Liver (tissue), 9 donors: Measurements from ENCODE around the gene DCDC2C. TPM values are rescaled to one million over a fixed set of nuclear protein-coding genes. Genes with fewer than 3 reads are reported as not detected.

ENCODE experiments used
- DNase-seq: peaks from one replicate; pipeline ENCODE4 v3.0.0-alpha.2; 2017; ENCODE audit warnings: low spot score
- H3K27ac ChIP-seq, 2 donors: one replicate each; pipeline ENCODE4 v1.7.0; 2013; ENCODE audit warnings: inconsistent platforms in 2 of 2, low read length in 2 of 2, control low read depth in 1 of 2, low read depth in 1 of 2, mild to moderate bottlenecking in 1 of 2
- H3K27me3 ChIP-seq, 4 donors: one replicate each; pipeline versions ENCODE4 v1.6.1 to v1.7.0; 2013; ENCODE audit warnings: low read length in 3 of 4, inconsistent platforms in 1 of 4, mild to moderate bottlenecking in 1 of 4, moderate library complexity in 1 of 4; ENCODE audit not compliant: control insufficient read depth in 4 of 4, insufficient read depth in 4 of 4
- H3K36me3 ChIP-seq, 4 donors: one replicate each; pipeline versions ENCODE4 v1.6.1 to v1.7.0; 2013; ENCODE audit warnings: low read length in 3 of 4, mild to moderate bottlenecking in 3 of 4, low read depth in 1 of 4, moderate library complexity in 1 of 4; ENCODE audit not compliant: control insufficient read depth in 4 of 4, insufficient read depth in 3 of 4
- H3K4me1 ChIP-seq, 4 donors: one replicate each; pipeline versions ENCODE4 v1.6.1 to v1.7.0; 2013; ENCODE audit warnings: low read length in 3 of 4, mild to moderate bottlenecking in 3 of 4, moderate library complexity in 1 of 4; ENCODE audit not compliant: control insufficient read depth in 4 of 4, insufficient read depth in 4 of 4
- H3K4me3 ChIP-seq, 3 donors: one replicate each; pipeline versions ENCODE4 v1.6.1 to v1.7.0; 2013; ENCODE audit warnings: low read length in 3 of 3, control low read depth in 1 of 3, low read depth in 1 of 3, mild to moderate bottlenecking in 1 of 3
- H3K9ac ChIP-seq, 2 donors: one replicate each; pipeline ENCODE4 v1.7.0; 2013; ENCODE audit warnings: low read length in 2 of 2, mild to moderate bottlenecking in 2 of 2, moderate library complexity in 2 of 2, control low read depth in 1 of 2, low read depth in 1 of 2
- H3K9me3 ChIP-seq, 4 donors: one replicate each; pipeline versions ENCODE4 v1.6.1 to v1.7.0; 2013; ENCODE audit warnings: low read length in 3 of 4; ENCODE audit not compliant: control insufficient read depth in 4 of 4
- ATF3 ChIP-seq: IDR thresholded peaks from 2 replicates; pipeline ENCODE4 v1.6.1; 2016; ENCODE audit warnings: antibody characterized with exemption
- EGR1 ChIP-seq, 2 donors: IDR thresholded peaks; 2 replicates each; pipeline ENCODE4 v1.6.1; 2016 to 2018; ENCODE audit warnings: antibody characterized with exemption in 2 of 2, low read depth in 2 of 2
- FOXA1 ChIP-seq: IDR thresholded peaks from 2 replicates; pipeline ENCODE4 v1.6.1; 2016; ENCODE audit warnings: antibody characterized with exemption
- FOXA2 ChIP-seq: IDR thresholded peaks from 2 replicates; pipeline ENCODE4 v1.6.1; 2016; ENCODE audit warnings: antibody characterized with exemption
- GABPA ChIP-seq, 2 donors: IDR thresholded peaks in 1 of 2; conservative IDR thresholded peaks in 1 of 2; 2 replicates each; pipeline ENCODE4 v1.6.1; 2016; ENCODE audit warnings: antibody characterized with exemption in 2 of 2, mild to moderate bottlenecking in 1 of 2, moderate library complexity in 1 of 2
- HNF4A ChIP-seq, 2 donors: conservative IDR thresholded peaks; 2 replicates each; pipeline ENCODE4 v1.6.1; 2016; ENCODE audit warnings: antibody characterized with exemption in 2 of 2, mild to moderate bottlenecking in 2 of 2
- HNF4G ChIP-seq: IDR thresholded peaks from 2 replicates; pipeline ENCODE4 v1.6.1; 2016; ENCODE audit warnings: antibody characterized with exemption
- JUND ChIP-seq, 2 donors: IDR thresholded peaks; 2 replicates each; pipeline ENCODE4 v1.6.1; 2016; ENCODE audit warnings: antibody characterized with exemption in 2 of 2
- MAX ChIP-seq: IDR thresholded peaks from 2 replicates; pipeline ENCODE4 v1.6.1; 2016; ENCODE audit warnings: antibody characterized with exemption
- NR2F2 ChIP-seq: IDR thresholded peaks from 2 replicates; pipeline ENCODE4 v1.6.1; 2016; ENCODE audit warnings: antibody characterized with exemption
- RAD21 ChIP-seq, 2 donors: IDR thresholded peaks; 2 replicates each; pipeline ENCODE4 v1.6.1; 2016; ENCODE audit warnings: antibody characterized with exemption in 2 of 2, mild to moderate bottlenecking in 2 of 2
- RXRA ChIP-seq, 2 donors: IDR thresholded peaks; 2 replicates each; pipeline ENCODE4 v1.6.1; 2017 to 2018; ENCODE audit warnings: antibody characterized with exemption in 2 of 2, mild to moderate bottlenecking in 1 of 2
- SP1 ChIP-seq: IDR thresholded peaks from 2 replicates; pipeline ENCODE4 v1.6.1; 2018; ENCODE audit warnings: antibody characterized with exemption, mild to moderate bottlenecking
- TAF1 ChIP-seq: conservative IDR thresholded peaks from 2 replicates; pipeline ENCODE4 v1.6.1; 2016; ENCODE audit warnings: antibody characterized with exemption, mild to moderate bottlenecking
- YY1 ChIP-seq: IDR thresholded peaks from 2 replicates; pipeline ENCODE4 v1.6.1; 2016; ENCODE audit warnings: antibody characterized with exemption, mild to moderate bottlenecking
- ZBTB33 ChIP-seq: IDR thresholded peaks from 2 replicates; pipeline ENCODE4 v1.6.1; 2016; ENCODE audit warnings: antibody characterized with exemption
- WGBS: extraction: QIAGEN DNeasy Blood & Tissue Kit; methylation state at CpG from one replicate; pipeline ENCODE4 v1.1.7; 2013; 5-methylcytosine and 5-hydroxymethylcytosine counted together
- polyA plus RNA-seq, 2 donors: library from polyadenylated mRNA; stranded (reverse) in 1 of 2; unstranded in 1 of 2; fragments of 200-250 nt in 1 of 2; fragments of >200 nt in 1 of 2; fragmentation: Nextera tagmentation in 1 of 2; extraction: Ambion mirVana in 1 of 2; gene quantifications; one replicate each; pipeline versions ENCODE4 v1.2.1 to v1.2.3, GENCODE V29; 2013 to 2015
- total RNA-seq, 2 donors: library from RNA; depleted of rRNA; stranded (reverse); fragments of >200 nt; gene quantifications; one replicate each; pipeline ENCODE4 v1.2.3, GENCODE V29; 2014
- TF ChIP-seq, protein P1 (sequence below): fragments of 150-350 bp; IDR thresholded peaks from 2 replicates; pipeline ENCODE4 v1.5.1; 2017; ENCODE audit warnings: improper control_type of control experiment, low read depth, low read length; ENCODE audit not compliant: missing input control
- TF ChIP-seq, protein P2 (sequence below): IDR thresholded peaks from 2 replicates; pipeline ENCODE4 v1.6.1; 2016; ENCODE audit warnings: antibody characterized with exemption, mild to moderate bottlenecking
- donor health status: healthy.
- donor health status: healthy.
- donor health status: healthy.
- donor health status: healthy.
- donor health status: healthy.

The DCDC2C gene
- total and polyA plus RNA-seq, 4 donors: not detected

DNA sequence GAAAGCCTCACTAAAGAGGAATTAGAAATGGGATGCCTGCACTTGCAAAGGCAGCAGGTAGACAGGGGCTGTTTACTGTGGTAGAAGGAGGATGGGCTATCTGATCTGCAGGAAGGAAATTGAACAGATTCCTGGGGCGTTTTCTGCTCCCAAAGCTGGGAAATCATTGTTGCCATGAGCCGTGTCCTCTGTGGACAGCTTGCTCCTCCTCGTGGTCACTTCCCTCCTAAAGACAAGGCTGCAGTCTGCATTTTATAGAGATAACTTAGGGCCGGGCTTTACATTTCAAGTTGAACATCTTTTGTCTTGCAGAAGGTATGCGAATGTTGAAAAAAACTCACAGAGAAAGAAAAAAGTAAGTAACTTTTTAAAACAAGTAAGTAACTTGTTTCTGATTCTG is 50.9 kb downstream of the DCDC2C start:
- H3K9ac ChIP-seq: no peak overlapping the region
- no peak for DNase-seq
- H3K36me3 ChIP-seq: no peaks in the 10 kb centered on the region
- H3K4me1 ChIP-seq: no peaks in the 10 kb centered on the region
- H3K9me3 ChIP-seq: no peaks in the 10 kb centered on the region
- WGBS: 42% methylated on average over 5 of the region's 5 CpGs
- H3K4me3 ChIP-seq: no peak overlapping the region
- H3K27ac ChIP-seq: no peak overlapping the region
- TF ChIP-seq HNF4G: no peak
- TF ChIP-seq RXRA (IDR thresholded peaks at IDR 0.05): no peak
- no peak for TF ChIP-seq TAF1
- TF ChIP-seq EGR1 (IDR thresholded peaks at IDR 0.05; ENCODE audit: low read depth in 2 of 2): no peak
- TF ChIP-seq GABPA (IDR thresholded peaks at IDR 0.05 in 1 of 2, conservative IDR thresholded peaks at IDR 0.05 in 1 of 2): no peak
- TF ChIP-seq FOXA1: no peak
- TF ChIP-seq JUND (IDR thresholded peaks at IDR 0.05): no peak
- no peak for TF ChIP-seq RAD21 (IDR thresholded peaks at IDR 0.05)
- TF ChIP-seq MAX: no peak
- TF ChIP-seq HNF4A (conservative IDR thresholded peaks at IDR 0.05): no peak
- TF ChIP-seq YY1: no peak
- TF ChIP-seq NR2F2: no peak
- TF ChIP-seq, protein P1, sequence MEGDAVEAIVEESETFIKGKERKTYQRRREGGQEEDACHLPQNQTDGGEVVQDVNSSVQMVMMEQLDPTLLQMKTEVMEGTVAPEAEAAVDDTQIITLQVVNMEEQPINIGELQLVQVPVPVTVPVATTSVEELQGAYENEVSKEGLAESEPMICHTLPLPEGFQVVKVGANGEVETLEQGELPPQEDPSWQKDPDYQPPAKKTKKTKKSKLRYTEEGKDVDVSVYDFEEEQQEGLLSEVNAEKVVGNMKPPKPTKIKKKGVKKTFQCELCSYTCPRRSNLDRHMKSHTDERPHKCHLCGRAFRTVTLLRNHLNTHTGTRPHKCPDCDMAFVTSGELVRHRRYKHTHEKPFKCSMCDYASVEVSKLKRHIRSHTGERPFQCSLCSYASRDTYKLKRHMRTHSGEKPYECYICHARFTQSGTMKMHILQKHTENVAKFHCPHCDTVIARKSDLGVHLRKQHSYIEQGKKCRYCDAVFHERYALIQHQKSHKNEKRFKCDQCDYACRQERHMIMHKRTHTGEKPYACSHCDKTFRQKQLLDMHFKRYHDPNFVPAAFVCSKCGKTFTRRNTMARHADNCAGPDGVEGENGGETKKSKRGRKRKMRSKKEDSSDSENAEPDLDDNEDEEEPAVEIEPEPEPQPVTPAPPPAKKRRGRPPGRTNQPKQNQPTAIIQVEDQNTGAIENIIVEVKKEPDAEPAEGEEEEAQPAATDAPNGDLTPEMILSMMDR: no peak
- no peak for TF ChIP-seq ATF3
- TF ChIP-seq, protein P2, sequence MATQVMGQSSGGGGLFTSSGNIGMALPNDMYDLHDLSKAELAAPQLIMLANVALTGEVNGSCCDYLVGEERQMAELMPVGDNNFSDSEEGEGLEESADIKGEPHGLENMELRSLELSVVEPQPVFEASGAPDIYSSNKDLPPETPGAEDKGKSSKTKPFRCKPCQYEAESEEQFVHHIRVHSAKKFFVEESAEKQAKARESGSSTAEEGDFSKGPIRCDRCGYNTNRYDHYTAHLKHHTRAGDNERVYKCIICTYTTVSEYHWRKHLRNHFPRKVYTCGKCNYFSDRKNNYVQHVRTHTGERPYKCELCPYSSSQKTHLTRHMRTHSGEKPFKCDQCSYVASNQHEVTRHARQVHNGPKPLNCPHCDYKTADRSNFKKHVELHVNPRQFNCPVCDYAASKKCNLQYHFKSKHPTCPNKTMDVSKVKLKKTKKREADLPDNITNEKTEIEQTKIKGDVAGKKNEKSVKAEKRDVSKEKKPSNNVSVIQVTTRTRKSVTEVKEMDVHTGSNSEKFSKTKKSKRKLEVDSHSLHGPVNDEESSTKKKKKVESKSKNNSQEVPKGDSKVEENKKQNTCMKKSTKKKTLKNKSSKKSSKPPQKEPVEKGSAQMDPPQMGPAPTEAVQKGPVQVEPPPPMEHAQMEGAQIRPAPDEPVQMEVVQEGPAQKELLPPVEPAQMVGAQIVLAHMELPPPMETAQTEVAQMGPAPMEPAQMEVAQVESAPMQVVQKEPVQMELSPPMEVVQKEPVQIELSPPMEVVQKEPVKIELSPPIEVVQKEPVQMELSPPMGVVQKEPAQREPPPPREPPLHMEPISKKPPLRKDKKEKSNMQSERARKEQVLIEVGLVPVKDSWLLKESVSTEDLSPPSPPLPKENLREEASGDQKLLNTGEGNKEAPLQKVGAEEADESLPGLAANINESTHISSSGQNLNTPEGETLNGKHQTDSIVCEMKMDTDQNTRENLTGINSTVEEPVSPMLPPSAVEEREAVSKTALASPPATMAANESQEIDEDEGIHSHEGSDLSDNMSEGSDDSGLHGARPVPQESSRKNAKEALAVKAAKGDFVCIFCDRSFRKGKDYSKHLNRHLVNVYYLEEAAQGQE: no peak
- no peak for TF ChIP-seq SP1
- no peak for TF ChIP-seq FOXA2
- no peak for TF ChIP-seq ZBTB33
- H3K27me3 ChIP-seq: no peaks in the 10 kb centered on the region

DNA sequence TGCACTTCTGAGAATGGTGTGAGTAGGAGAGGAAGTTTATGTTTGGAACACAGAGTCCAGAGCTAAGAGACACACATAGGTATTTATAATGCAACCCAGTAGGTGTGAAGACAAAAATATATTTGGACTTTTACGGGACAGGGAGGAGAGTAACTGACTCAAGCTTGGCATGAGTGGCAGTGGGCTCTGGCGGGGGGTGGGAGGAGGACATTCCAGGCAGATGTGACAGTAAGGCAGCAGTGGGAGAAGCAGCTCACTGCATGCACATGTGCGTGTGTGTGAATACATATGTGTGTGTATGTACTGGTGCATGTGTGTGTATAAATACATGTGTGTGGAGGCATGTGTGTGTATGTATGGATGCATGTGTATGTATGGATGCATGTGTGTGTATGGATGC is 51.4 kb downstream of the DCDC2C start:
- no peaks in the 10 kb centered on the region for H3K9me3 ChIP-seq
- no peak overlapping the region for H3K27ac ChIP-seq
- 85% methylated on average over 3 of the region's 3 CpGs for WGBS
- no peak overlapping the region for H3K4me3 ChIP-seq
- no peak for DNase-seq
- H3K27me3 ChIP-seq: no peaks in the 10 kb centered on the region
- H3K36me3 ChIP-seq: no peaks in the 10 kb centered on the region
- no peak overlapping the region for H3K9ac ChIP-seq
- H3K4me1 ChIP-seq: no peaks in the 10 kb centered on the region
- TF ChIP-seq HNF4A (conservative IDR thresholded peaks at IDR 0.05) (no peak), GABPA (IDR thresholded peaks at IDR 0.05 in 1 of 2, conservative IDR thresholded peaks at IDR 0.05 in 1 of 2) (no peak), MAX (no peak), ATF3 (no peak), TAF1 (no peak), RAD21 (IDR thresholded peaks at IDR 0.05) (no peak), FOXA2 (no peak), HNF4G (no peak), FOXA1 (no peak), ZBTB33 (no peak), YY1 (no peak), EGR1 (IDR thresholded peaks at IDR 0.05; ENCODE audit: low read depth in 2 of 2) (no peak), RXRA (IDR thresholded peaks at IDR 0.05) (no peak), JUND (IDR thresholded peaks at IDR 0.05) (no peak)
- TF ChIP-seq, protein P1: no peak
